ENCODE data around the gene RBSN.

Gene RBSN

DNA sequence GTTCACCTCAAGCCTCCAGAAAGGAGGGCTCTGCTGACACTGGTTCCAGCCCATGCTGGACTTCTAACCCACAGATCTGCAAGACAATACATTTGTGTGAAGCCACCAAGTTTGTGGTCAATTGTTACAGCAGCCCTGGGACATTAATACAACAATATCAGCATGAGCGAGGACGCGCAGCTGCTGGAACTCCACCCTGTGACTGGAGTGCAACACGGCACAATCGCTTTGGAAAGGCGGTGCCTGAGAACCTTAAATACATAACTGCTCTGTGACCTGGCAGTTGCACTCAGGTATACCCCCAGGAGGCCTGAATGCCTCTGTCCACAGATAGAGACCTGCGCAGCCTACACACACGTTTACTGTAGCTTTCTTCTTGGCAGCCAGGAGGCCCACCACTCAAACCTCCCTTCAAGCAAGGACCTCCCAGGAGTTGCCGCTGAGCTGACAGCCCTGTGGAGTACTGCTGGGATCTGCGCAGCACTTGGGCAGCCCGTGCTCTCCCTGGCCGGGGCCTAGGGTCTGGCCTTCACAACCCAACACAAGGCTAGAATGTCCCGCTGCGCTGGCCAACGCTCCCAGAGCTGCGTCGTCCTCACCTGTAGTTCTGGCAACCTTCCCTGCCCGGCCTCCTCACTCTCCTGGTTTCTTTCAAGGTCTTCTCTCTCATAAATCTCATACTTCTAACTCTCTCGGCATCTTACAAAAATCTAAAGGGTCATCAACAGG, 42.1 kb downstream of the RBSN start:
- no peak for DNase-seq

DNA sequence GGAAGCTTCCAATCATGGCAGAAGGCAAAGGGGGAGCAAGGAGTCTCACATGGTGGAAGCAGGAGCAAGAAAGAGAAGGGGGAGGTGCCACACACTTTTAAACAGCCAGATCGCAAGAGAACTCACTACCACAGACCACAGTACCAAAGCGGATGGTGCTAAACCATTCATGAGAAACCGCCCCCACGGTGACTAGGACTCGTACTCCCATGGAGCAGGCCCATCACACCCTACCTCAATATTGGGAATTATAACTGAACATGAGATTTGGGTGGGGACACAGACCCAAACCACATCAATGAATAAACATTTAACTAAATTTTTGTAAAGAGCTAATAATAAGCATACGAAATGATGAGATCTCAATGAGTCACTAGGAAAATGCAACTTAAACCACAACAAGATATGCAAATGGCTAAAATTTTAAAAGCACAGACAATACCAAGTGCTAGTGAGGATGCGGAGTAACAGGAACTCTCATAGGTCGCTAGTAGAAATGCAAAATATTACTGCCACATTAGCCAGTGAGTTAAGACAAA, 43.9 kb downstream of the RBSN start:
- DNase-seq, result peak; percentile 41

DNA sequence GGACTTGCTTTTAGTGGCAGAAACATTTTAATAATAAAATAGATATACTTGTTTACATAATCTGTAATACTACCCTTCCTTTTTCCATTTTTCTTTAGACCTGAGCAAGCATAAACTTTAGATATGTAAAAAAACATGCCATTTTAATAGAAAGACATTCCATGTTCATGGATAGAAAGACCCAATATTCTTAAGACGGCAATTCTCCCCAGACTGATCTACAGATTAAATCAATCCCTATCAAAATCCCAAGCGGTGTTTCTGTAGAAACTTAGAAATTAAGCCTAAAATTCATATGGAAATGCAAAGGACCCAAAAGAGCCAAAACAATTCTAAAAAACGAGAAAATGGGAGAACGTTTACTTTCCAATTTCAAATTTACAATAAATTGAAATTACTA, 45.4 kb downstream of the RBSN start:
- no peak for DNase-seq

DNA sequence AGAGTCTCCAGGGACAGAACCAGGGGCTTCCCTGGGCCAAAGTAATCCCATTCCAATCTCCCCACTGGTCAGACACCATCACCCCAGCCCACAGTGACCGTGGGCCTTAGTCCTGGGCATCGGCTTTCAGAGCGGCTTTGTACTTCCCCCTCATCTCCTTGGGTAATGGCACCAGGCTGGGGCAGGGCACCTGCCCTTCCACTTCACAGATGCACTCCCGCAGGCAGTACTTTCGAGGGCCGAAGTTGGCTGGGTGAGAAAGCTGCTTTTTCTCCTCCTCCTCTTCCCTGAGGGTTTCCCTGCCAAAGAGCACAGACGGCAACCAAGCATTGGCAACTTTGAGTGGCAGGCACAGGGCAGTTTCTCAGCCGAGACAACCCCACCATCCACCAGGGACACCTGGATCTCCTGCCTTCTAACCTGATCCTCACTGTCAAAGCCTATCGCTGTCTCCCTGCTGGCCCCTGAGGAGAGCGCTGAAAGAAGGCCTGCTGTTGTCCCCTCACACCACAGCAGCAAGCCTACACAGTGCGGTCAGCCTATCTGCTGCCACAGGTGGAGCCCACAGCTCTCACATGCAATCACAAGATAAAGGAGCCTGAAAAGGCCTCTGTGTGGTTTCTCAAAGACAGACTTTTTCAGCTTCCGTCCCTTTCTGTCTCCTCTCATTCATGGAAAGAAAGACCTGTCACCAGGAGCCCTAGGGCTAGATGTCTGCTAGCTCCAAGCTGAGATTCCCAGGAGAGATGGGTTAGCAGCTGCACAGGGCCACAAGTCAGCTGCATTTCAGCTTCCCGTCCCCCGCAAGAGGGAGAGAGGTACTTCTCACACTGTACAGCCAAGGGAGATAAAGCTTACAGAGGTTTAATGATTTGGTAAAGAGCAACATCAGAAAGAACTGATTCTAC, 46.4 kb downstream of the RBSN start:
- DNase-seq, result no peak

DNA sequence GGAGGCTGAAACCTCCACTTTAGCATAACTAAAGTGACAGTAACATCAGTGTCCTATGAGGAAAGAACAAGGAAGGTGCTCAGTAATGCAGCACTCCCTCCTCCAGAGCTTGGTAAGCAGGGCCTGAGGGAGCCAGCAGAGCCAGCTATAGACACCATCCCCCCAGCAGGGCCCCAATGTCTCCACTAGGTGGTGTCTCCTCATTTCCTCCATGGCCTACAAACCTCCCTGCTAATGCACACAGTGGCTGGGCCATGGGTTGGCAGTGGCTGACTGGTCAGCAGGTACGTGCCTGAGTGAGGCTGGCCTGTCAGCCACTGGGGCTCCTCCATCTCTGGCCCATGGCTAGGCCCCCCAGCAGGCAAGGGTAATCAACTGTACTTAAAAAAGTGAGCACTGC, 47.4 kb downstream of the RBSN start:
- peak; percentile 31 for DNase-seq

DNA sequence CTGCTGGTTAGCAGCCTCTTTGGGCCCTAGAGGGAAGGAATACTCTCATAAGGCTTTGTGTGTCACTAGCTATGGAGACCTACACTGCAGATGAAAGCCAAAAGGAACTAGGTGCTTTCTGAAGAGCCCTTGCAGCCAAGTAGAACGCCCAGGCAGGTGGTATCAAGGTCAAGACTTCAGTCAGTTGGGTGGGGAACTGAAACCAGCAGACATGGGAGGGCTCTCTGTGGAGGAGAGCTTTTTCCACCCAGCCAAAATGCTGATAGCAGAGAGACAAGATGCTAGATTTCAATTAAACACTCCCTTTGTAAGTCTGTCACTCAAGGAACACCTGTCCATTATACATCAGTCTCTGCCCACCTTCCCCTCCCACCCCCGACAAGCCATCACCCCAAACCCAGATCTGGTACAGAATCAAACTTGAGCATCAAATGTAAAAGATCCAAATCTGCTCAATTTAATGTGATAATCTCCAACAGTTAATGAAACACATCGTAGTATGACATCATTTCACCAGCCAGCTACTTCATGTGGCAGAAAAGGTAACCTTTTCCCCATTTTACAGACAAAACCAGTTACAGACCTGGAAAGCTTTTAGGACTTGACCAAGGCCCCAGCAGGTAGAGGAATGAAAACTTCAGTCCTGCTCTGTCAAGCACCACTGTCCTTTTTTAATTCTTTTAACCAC, 48.4 kb downstream of the RBSN start:
- DNase-seq, result no peak

DNA sequence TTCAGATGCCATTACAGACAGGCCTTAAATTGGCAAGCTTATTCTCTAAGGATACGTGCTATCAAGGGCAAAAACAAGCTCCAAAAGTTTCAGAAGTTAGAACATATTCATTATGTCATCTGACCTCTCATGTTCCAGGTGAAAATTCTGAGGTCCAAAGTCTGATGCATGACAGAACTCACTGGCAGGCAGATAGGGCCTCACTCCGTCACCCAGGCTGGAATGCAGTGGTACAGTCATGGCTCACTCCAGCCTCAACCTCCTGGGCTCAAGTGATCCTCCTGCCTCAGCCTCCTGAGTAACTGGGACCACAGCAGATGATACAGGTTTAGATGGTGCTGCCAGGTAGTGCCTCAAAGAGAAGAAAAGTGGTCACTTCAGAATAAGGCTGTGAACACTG, 49.4 kb downstream of the RBSN start:
- no peak for DNase-seq

DNA sequence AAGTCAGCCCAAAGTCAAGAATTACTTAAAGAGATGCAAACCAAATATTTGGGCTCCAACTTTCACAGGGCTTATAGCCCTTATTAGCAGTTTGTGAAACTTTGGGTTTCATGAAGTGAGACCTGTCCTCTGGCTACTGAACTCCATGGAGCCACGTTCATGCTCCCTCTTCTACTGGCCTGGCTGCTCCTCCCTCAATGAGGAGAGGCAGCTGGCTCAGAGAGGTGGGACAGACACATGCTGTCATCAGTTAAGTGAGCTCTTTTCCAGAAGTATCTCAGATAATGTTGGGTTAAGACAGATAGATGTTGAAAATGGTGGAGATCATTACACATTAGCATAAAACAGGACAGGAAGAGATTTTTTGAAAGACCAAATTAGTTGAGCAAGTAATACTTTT, 53.3 kb downstream of the RBSN start:
- no peak for DNase-seq

DNA sequence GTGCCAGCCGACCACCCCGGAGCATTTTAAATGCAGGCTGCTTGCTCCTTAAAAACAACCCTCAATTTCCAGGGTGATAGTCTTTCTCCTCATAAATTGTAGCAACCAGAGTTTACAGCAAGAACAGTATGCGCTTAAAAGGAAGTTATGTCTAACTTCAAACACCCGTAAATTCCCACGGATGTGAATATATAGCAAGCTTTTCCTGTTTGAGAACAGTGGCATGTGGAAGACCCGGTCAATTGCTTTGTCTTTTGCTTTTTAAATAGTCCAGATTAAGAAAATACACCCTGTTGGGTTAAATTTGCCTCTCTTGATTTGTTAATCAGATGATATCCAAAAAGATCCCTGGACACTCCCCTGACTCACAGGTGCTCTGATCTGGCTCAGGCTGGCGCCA, 54.6 kb downstream of the RBSN start:
- no peak for DNase-seq

DNA sequence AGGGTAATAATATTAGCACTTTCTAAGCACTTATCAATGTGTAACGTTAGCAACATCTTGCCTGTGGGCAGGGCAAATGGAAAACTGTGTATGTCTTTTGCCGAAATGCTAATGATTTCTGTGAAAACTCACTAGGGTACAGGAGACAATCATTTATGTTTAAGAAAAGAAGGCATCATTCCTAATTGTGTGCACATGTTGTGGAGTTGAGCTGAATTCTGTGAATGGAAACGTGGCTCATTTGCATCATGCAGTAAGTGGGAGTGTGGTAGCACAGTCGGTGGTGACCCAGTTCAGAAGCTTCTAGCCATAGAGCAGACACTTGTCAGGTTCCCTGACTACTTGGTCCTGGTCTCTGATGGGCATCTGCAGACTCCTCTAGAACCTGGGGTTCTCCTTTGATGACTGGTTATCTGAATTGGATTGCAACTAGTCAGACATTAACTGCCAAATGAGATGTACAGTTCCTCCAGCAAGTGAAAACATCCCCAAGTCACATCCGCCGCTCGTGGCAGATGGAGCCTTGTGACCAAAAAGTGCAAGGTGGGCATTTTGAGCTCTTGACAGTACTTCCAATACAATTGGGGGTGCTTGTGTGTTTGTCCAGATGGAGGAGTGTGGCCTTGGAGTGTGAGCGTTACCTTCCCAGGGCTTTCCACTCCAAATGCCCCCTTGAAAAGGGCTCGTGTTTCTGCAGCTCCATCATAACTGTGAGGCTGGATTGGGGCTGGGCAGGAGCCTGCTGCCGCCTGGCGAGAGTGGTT, 55.4 kb downstream of the RBSN start:
- DNase-seq, result no peak

DNA sequence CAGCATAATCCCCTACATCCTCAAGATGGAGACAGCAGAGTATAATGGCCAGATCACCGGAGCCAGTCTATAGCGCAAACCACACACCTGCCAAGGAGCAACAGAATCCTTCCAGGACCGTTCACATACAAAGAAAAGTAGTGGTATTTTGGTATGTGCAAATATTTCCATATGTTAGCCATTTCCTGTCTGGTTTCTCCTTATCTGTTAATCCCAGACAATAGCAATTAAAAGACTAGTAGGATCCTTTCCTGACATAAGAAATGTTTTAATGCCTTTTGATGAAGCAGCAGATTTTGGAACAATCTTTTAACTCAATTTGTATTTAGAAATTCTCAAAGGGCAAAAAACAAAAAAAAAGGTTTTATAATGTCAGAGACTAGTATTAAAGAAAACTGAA, 56.0 kb downstream of the RBSN start:
- DNase-seq, result no peak

DNA sequence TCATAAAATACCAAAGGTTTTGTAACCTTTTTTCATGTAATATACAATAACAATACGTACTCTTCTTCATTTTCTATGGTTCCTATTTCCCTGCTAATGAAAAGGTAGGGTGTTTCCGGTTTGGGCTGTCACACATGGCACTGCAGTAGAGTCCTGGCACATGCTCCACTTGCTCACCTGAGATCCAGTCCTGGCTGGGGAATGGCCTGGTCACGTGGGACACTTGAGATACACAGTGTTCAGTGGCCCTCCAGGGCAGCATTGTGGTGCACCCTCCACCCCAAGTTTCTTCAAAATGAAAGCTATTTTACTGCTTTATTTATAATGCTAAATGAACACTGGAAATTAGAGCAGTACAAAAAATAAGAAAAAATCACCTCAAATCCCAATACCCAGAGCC, 57.0 kb downstream of the RBSN start:
- DNase-seq, result no peak

DNA sequence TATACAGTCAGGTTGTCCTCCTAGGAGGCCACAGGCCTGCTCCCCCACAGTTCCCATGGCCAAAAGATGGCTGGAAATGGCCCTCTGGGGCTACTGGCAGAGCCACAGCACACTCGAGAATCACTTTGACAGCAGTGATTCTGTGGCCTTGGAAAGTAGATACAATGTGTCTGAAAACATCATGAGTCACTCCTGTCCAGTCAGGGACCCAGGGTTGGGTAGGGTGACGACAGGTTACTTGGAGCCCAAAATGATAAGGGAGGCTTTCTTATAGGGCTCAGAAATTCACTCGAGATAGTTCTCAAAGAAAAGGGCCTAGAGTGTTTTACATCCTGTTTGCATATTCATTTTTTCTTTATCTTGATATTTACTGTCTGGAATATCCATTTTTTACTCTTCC, 58.1 kb downstream of the RBSN start:
- DNase-seq, result no peak

DNA sequence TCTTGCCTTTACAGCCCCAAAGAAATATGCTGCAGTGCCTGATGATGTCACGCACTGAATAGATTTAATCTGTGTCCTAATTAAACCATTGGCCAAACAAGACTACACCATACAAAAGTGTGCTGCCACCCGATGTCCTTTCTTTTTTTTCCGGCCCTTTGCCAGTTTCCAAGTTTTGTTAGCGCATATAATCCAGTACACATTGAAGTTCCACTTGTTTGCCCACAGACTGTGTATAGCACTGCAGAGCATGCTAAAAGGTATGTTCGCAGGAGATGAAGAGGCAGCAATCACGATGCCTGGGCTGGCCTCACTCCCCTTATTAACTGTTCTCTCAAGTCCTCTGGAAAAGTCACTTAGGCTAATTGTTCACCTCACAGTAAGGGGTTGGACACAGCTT, 60.6 kb downstream of the RBSN start:
- DNase-seq, result no peak

DNA sequence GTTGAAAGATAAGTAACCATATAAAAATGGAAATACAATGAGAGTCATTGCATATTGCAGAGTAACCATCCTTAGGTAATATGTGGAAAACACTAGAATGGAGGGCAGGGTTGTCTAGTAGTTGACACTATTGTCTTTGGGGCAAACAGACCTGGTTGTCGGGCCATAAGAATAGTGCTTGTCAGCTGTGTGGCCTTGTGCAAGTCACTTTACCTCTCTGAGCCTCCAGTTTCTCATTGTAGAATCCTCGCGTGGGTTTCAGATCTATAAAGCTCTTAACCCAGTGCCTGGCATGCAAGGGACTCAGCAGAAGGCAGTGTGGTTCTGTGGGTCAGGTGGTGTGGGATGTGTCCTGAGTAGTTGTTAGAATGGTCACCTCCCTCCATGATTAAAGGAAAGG, 65.8 kb downstream of the RBSN start:
- no peak for DNase-seq

DNA sequence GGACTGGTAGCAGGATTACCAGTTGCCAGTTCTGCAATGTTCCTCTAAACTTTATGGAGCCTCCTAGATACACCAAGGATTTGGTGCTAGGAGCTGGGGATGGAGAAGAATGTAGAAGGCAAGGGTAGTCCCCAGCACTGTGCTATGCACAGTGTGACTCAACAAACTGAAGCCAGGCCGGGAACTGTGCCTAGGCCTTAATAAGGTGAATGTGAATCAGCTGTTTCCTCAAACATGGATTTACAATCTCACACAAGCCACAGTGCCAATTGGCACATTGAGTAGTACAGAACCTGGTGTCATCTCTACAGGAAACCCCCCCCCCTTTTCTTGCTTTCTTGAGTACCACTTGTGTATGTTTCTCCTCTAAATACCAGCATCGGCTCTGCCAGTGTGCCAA, 66.3 kb downstream of the RBSN start:
- no peak for DNase-seq

DNA sequence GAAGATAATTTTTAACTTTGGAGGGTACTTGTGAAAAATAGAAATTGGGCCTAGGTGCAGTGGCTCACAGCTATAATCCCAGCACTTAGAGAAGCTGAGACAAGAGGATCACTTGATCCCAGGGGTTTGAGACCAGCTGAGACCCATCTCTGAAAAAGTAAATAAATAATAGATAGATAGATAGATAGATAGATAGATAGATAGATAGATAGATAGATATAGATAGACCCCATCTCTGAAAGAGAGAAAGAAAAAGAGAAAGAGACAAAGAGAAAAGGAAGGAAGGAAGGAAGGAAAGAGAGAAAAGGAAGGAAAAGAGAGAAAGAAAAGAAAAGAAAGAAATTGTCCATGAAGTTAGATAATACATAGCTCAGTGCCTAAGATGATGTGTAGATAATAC, 69.3 kb downstream of the RBSN start:
- no peak for DNase-seq

DNA sequence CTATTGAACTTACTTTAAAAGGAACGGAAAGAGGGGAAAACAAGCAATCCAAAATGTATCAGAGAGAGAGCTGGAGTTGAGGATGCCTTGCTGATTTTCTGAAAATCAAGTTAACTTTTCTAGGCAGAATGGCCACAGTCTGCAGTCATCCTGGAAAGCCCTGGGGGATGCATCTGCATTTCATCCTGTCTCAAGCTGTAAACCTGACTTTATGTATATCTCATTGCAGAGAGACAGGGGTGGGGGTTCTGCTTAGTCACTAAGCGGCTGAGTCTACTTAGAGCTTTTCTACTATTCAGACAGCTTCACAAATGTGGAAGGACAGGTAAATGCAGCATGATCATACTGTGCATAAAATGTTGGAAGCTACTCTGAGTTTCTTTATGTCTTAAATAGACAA, 75.2 kb downstream of the RBSN start:
- no peak for DNase-seq

DNA sequence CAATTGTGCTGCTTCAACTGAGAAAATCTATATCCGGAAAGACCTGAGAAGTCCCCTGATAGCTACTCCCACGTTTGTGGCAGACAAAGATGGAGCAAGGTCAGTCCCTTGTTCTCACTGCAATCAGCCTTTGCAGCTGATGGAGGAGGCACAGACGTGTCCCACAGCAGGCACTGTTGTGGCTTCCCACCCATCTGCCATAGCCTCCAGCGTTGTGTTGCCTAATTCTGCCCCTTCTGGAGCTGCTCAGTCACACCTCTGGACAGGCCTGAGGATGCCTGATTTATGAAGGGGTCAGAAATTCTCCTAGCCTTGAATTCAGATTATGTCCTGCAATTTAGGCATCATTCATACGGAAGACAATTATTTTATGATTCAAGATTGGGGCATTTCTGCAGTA, 75.7 kb downstream of the RBSN start:
- DNase-seq, result no peak

Data from activated gamma-delta T cell treated with Interleukin-2 at 50 U/mL for 16 hours (primary cell).